H1 (cell line): Measurements from ENCODE around the gene IP6K3. TPM values are rescaled to one million over a fixed set of nuclear protein-coding genes. Genes with fewer than 3 reads are reported as not detected.

Experiments
- BCL11A ChIP-seq, 2 experiments: IDR thresholded peaks; one replicate each; pipeline ENCODE4 v1.6.1; 2011; ENCODE audit warnings: low read depth in 2 of 2, low read length in 2 of 2, mild to moderate bottlenecking in 2 of 2
- CREB1 ChIP-seq: IDR thresholded peaks from 2 replicates; pipeline ENCODE4 v1.6.1; 2012; ENCODE audit warnings: inconsistent platforms
- PHF8 ChIP-seq: fragments of 200-600 bp; sonication (generic); conservative IDR thresholded peaks from 2 replicates; pipeline ENCODE4 v1.7.1; 2012; ENCODE audit warnings: low read depth, mild to moderate bottlenecking, inconsistent platforms, low read length, moderate library complexity
- POU5F1 ChIP-seq: IDR thresholded peaks from 2 replicates; pipeline ENCODE4 v1.6.1; 2011; ENCODE audit warnings: low read depth, mild to moderate bottlenecking, low read length, moderate library complexity
- RBBP5 ChIP-seq: IDR thresholded peaks from 2 replicates; pipeline ENCODE4 v1.7.1; 2012; ENCODE audit warnings: low read depth, mild to moderate bottlenecking, inconsistent platforms, low read length, moderate library complexity, borderline replicate concordance
- SRF ChIP-seq: IDR thresholded peaks from 2 replicates; pipeline ENCODE4 v1.6.1; 2011; ENCODE audit warnings: mild to moderate bottlenecking, low read depth, low read length, moderate library complexity
- polyA plus RNA-seq, 7 experiments: library from polyadenylated mRNA; depleted of rRNA in 3 of 7; stranded (reverse) in 5 of 7; unstranded in 2 of 7; fragments of >200 nt in 5 of 7; fragments of 200-250 nt in 2 of 7; gene quantifications; 1 replicate in 5 of 7; 2 replicates in 1 of 7; 4 replicates in 1 of 7; pipeline versions ENCODE4 v1.2.1 to v1.2.3, GENCODE V29; 2011 to 2013; ENCODE audit warnings: missing spikeins in 2 of 7, mixed read lengths in 2 of 7
- total RNA-seq: library from RNA; stranded (reverse); fragmentation: NEBNext Ultra II Directional; extraction: Animal tissue kit (Norgen Biotek cat#: 25700); gene quantifications from 2 replicates; pipeline ENCODE4 v1.2.1, GENCODE V29; 2021

Gene IP6K3
- total and polyA plus RNA-seq, 2 of the 8 experiments (the other 6 are each of a cell fraction or from before 2014, with no cell fraction given), result 0.22 to 0.73 TPM

DNA sequence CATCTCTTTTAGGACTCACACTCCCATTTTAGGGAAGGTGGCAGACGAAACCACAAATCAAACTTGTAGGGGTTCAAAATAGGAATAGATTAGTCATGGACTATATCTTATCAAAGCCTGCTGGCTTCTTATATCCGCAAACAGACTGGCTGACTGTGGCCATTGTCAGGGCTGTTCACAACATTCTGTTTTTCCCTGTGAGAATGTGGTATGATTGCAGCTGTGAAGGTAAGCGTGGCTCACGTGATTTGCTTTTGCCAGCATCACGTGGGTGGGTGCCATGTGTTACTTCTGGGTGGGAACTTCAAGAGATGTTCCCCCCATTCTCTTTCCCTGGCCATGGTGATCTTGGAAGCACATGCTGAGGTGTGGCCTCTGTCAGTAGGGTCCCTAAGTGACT lies 5.9 kb downstream of the IP6K3 start (continued):
- TF ChIP-seq RBBP5, result no peak
- TF ChIP-seq POU5F1, result no peak
- no peak for TF ChIP-seq PHF8
- TF ChIP-seq BCL11A (IDR thresholded peaks at IDR 0.05; ENCODE audit: low read depth in 2 of 2, low read length in 2 of 2), result no peak
- no peak for TF ChIP-seq CREB1
- TF ChIP-seq SRF, result no peak
